HUES6 (cell line): Measurements from ENCODE around the gene ANKRD28.

Source experiments
- H3K27ac ChIP-seq: 2 replicates; pipeline ENCODE4 v1.7.0; 2013; ENCODE audit warnings: low read depth, mild to moderate bottlenecking, low read length, inconsistent platforms
- H3K27me3 ChIP-seq: 2 replicates; pipeline ENCODE4 v1.6.1; 2013; ENCODE audit warnings: low read length; ENCODE audit not compliant: control insufficient read depth, insufficient read depth
- H3K36me3 ChIP-seq: 2 replicates; pipeline ENCODE4 v1.6.1; 2013; ENCODE audit warnings: low read length; ENCODE audit not compliant: control insufficient read depth, insufficient read depth
- H3K4me1 ChIP-seq: 2 replicates; pipeline ENCODE4 v1.6.1; 2013; ENCODE audit warnings: low read length; ENCODE audit not compliant: control insufficient read depth, insufficient read depth
- H3K4me3 ChIP-seq: 2 replicates; pipeline ENCODE4 v1.5.1; 2013; ENCODE audit warnings: low read depth, low read length
- H3K9ac ChIP-seq: one replicate; pipeline ENCODE4 v1.6.1; 2013; ENCODE audit warnings: mild to moderate bottlenecking, low read length
- H3K9me3 ChIP-seq: 2 replicates; pipeline ENCODE4 v1.6.1; 2013; ENCODE audit warnings: low read depth, low read length; ENCODE audit not compliant: control insufficient read depth, insufficient read depth

ANKRD28 gene

DNA sequence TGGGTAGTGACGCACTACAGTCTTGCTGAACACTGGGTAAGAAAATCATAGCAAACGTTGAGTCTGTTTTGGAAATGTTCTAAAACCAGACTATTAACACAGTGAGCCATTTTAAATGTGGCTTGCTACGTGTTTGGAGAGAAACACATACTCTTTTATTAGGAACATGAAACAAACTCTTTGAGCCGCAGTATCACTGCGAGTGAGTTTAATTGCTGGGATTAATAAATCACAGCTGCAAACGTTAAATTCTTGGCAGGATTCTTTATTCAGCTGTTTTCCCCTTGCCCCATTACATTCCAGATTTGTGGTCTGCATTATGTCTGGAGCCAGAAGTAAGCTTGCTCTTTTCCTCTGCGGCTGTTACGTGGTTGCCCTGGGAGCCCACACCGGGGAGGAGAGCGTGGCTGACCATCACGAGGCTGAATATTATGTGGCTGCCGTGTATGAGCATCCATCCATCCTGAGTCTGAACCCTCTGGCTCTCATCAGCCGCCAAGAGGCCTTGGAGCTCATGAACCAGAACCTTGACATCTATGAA lies 162.6 kb downstream of the ANKRD28 start:
- Histone ChIP-seq H3K4me3 (no peak overlapping the region), H3K9ac (no peak overlapping the region), H3K36me3 (no peaks in the 10 kb centered on the region), H3K27ac (no peak overlapping the region), H3K9me3 (no peaks in the 10 kb centered on the region), H3K4me1 (peaks cover 61% of the 10 kb centered on the region), H3K27me3 (no peaks in the 10 kb centered on the region)

DNA sequence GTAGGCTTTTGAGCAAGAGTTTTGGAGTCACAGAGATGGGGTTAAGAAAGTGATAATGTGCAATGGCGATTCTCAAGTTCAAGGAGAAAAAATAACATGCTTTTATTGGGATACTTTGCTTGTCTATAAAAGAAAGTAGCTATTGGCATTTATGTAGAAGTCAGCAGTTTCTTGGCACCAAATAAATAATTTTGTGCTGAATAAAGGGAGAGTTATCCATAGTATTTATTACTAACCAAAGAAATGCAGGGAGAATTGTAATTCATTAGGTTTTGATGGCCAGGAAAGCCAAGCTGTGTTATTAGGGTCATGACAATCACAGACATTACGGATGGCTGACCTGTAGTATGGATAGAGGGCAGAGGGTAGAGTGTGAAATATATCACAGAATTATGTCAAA lies 163.1 kb downstream of the ANKRD28 start:
- Histone ChIP-seq H3K4me1 (peaks cover 61% of the 10 kb centered on the region), H3K4me3 (no peak overlapping the region), H3K27me3 (no peaks in the 10 kb centered on the region), H3K9me3 (no peaks in the 10 kb centered on the region), H3K9ac (no peak overlapping the region), H3K27ac (no peak overlapping the region), H3K36me3 (no peaks in the 10 kb centered on the region)

DNA sequence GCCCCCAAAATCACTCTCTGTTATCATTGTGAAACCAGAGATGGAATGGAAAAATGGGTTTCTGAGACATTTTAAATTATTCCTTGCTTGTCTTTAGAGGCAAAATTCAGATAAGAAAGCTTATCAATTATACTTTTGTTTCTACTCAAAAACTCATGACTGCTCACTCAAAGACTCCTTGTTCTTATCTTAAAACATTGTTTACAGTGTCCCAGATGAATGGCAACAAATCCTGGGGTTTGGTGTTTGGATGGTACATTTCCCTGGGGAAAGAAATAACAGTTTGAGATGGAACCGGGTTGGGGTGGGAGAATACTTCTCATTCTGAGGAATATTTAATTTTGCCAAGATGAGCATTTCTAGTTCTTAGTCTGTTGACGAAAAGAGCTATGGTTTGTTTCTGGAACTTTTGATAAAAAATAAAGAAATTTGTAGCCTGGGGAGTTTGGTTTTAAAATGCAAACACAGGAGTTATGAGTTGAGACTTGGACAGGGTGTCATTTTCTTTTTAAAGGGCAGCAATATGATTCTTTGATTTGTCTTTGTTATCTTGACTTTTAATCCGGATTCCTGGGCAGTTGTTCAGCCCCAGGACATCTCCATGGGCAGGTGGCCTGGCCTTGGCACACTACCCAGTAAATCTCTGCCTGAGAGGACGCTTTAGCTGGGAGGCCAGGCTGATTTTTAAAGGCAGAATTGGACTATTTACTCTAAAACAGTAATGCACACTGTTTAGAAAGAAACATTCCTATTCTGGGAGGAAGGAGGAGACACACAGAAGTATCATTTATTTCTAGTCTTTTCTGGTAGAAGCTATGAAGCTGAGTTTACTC lies 163.8 kb downstream of the ANKRD28 start:
- Histone ChIP-seq H3K4me3 (no peak overlapping the region), H3K27ac (no peak overlapping the region)

DNA sequence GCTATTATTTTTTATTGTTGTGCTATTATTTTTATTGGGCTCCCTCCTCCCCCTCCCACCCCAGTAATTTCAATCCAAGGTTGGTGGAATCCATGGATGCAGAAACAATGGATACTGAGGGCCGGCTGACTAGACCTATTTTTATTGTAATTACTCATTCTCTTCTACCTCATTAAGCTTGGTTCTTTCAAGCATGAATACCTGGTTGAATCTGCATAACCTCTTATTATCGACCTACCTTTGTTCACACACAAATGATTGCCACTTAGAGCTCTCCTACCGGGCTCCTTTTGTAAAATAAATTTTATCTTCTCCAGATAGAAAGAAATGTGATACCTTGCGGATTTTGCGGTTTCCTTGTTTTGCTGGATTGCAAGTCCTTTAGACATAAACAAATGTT lies 164.6 kb downstream of the ANKRD28 start:
- no peak overlapping the region for H3K27ac ChIP-seq
- H3K36me3 ChIP-seq = no peaks in the 10 kb centered on the region
- H3K9me3 ChIP-seq = no peaks in the 10 kb centered on the region
- 0 out of 2 replicates have a peak overlapping the region, but pooled peaks have one; percentile 4 for H3K4me3 ChIP-seq
- H3K9ac ChIP-seq = no peak overlapping the region
- H3K4me1 ChIP-seq = peaks cover 61% of the 10 kb centered on the region
- H3K27me3 ChIP-seq = no peaks in the 10 kb centered on the region

More for the DNA sequence above, 163.8 kb downstream of the ANKRD28 start:
- no peaks in the 10 kb centered on the region for H3K36me3 ChIP-seq
- no peaks in the 10 kb centered on the region for H3K27me3 ChIP-seq
- H3K9ac ChIP-seq = no peak overlapping the region
- H3K9me3 ChIP-seq = no peaks in the 10 kb centered on the region
- peaks cover 61% of the 10 kb centered on the region for H3K4me1 ChIP-seq

DNA sequence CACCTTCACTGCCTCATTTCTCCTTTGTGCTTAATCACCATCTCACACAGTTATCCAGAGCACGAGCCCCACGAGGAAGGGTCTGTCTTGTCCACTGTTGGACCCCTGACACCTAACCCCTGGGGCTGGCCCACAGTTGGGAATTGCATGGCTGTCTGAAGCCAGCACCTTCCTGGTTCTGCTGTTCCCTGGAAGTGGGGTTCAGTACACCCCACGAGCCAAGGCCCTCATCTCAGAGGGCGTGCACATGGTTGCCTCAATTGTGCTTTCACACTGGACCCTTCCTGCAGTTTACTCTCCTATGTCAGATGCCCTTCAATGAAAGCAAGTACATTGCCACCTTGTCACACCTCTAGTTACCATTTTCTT lies 165.6 kb downstream of the ANKRD28 start:
- peaks cover 61% of the 10 kb centered on the region for H3K4me1 ChIP-seq
- no peaks in the 10 kb centered on the region for H3K9me3 ChIP-seq
- H3K4me3 ChIP-seq = no peak overlapping the region
- H3K9ac ChIP-seq = no peak overlapping the region
- H3K36me3 ChIP-seq = no peaks in the 10 kb centered on the region
- no peak overlapping the region for H3K27ac ChIP-seq
- no peaks in the 10 kb centered on the region for H3K27me3 ChIP-seq

DNA sequence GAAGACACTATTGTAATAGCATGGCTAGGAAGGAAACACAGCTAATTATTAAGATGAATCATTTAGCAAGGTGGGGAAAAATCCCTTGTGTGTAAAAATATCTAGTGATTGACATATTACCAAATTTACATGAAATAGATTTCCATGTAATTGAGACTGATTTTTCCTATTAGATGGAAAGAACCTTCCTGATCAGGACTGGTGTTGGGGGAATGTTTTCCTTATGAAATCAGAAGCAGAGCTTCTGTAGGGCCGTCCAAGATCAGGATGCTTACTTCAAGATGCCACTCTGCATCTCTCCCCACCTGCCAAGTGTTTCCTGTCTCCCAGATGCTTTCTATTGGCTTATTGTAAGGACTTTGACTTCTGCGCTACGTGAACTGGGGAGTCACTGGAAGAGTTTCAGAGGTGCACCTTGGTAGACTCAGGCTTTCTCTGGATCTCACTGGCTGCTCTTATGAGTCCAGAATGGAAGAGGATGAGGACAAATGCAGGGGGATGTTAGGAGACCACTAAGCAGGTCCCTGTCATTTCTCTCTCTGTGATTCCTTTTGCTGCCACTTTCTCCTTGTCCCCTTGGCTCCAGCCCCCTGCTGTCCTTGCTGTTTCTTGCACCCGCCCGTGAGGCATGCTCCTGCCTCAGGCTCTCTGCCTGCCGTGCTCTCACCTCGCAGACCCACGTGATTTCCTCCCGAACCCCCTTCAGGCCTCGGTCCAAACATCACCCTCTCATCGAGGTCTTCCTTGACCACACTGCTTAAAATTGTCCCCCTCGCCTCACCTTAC lies 166.2 kb downstream of the ANKRD28 start:
- no peaks in the 10 kb centered on the region for H3K27me3 ChIP-seq
- no peak overlapping the region for H3K9ac ChIP-seq
- H3K4me1 ChIP-seq = peaks cover 58% of the 10 kb centered on the region
- no peak overlapping the region for H3K4me3 ChIP-seq
- no peak overlapping the region for H3K27ac ChIP-seq
- H3K36me3 ChIP-seq = no peaks in the 10 kb centered on the region
- H3K9me3 ChIP-seq = no peaks in the 10 kb centered on the region

DNA sequence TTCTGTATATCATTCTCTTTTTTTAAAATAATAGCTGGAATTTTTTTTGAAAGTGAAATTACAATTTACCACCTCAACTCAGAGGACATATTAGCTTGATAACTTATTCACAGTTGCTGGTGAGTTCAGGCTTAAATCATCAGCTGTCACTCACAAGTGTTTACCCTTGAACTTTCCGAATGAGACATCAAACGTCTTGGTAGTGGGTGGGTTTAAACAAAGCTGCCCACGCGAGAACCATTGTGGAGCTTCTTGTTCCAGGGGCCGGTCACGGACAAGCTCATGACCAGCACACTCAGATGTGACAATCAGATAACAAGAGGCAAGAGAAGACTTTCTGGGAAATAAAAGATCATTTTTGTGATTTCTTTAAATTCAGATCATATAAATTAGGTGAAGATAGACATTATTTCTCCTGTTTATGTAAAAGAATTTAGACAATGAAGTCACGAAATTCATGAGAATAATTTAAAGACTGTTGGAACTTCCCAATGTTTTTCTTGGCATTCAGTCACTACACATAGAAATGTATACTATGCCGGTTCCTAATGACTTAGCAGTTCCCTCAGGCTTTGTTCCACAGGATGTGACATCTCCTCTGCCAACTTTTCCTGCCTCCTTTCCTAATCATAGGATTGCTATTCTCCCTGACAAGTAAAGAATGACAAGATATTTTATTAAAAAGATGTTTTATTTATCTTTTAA lies 167.0 kb downstream of the ANKRD28 start:
- H3K27me3 ChIP-seq = no peaks in the 10 kb centered on the region
- no peaks in the 10 kb centered on the region for H3K9me3 ChIP-seq
- no peak overlapping the region for H3K4me3 ChIP-seq
- H3K36me3 ChIP-seq = no peaks in the 10 kb centered on the region
- H3K27ac ChIP-seq = peak overlapping the region; percentile 57
- H3K9ac ChIP-seq = no peak overlapping the region
- peaks cover 51% of the 10 kb centered on the region for H3K4me1 ChIP-seq

DNA sequence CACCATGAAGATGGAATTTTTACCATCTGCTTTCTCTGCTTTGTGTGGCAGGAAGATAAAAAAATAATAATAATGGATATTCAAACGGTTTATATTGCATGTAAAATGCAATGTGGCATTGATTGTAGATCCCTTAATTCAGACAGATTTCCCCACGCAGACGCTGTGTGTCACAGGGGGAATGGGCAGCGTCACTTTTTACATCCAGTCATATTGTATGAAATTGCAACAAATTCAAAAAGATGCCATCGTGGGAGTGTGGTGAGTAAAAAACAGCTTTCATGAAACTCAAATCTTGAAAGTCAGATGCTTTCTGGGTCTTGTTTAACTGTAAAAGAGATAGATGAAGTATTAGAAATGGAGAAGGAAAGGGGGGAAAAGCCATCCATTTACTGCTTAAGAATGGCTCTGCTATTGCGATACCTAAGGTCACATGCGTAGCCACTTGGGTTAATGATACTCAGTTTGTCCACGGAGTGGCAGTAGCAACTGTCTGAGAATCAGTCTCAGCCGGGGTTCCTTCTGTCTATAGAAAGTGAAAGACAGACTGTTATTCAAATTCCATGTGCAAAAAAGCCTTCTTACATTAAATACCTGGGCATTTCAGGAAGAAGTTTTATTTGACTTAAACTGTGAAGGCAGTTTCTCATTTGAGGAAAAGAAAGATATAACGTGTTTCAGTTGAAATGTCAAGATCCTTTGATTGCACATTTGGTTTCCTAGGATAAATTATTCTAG lies 167.8 kb downstream of the ANKRD28 start:
- no peaks in the 10 kb centered on the region for H3K9me3 ChIP-seq
- H3K9ac ChIP-seq = no peak overlapping the region
- H3K4me1 ChIP-seq = peaks cover 46% of the 10 kb centered on the region
- H3K27ac ChIP-seq = no peak overlapping the region
- no peaks in the 10 kb centered on the region for H3K27me3 ChIP-seq
- H3K4me3 ChIP-seq = no peak overlapping the region
- no peaks in the 10 kb centered on the region for H3K36me3 ChIP-seq

DNA sequence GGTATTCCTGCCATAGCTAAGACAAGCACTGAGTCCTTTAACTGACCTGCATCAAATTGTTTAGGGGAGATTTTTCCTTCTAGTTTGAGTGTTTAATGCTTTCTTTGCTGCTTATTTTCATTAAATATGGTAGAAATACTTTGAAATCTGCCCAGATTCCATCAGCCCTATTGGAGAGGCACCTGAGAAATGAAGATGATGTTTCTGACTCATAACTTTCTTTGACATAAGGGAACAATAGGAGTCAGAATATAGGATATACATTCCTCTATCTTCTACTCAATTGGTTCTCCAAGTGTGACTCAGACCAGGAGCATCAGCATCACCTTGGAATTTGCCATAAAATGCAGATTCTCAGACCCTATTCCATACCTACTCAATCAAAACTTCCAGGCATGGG lies 168.8 kb downstream of the ANKRD28 start:
- Histone ChIP-seq H3K4me1 (peaks cover 36% of the 10 kb centered on the region), H3K36me3 (no peaks in the 10 kb centered on the region), H3K27ac (no peak overlapping the region), H3K9ac (no peak overlapping the region), H3K4me3 (no peak overlapping the region), H3K9me3 (no peaks in the 10 kb centered on the region), H3K27me3 (no peaks in the 10 kb centered on the region)
